Loucy (cell line): ENCODE results near the gene TIMM50.

Experiments
- CTCF ChIP-seq: fragments of 200-600 bp; sonication (generic); conservative IDR thresholded peaks from 2 replicates; pipeline ENCODE4 v1.5.1; 2014; ENCODE audit warnings: mild to moderate bottlenecking, antibody characterized with exemption, low read length
- EZH2phosphoT487 ChIP-seq: fragments of 200-600 bp; IDR thresholded peaks from 2 replicates; pipeline ENCODE4 v1.6.1; 2018; ENCODE audit warnings: antibody characterized with exemption, mild to moderate bottlenecking, moderate library complexity, borderline replicate concordance

- TF ChIP-seq CTCF, result no peak
- TF ChIP-seq EZH2phosphoT487, result no peak
Measured at GRCh38 chr19:39435499-39436349, 44.9 kb upstream of the TIMM50 start, which contains the start of gene RPS16.
